Measurements from ENCODE around the gene ASB3. TPM values are rescaled to one million over a fixed set of nuclear protein-coding genes. Genes with fewer than 3 reads are reported as not detected.
"Not testable (repeated sequence)": the region's sequence is repeated elsewhere in the genome, so short reads cannot be mapped to it uniquely, and the experiment has no call there.

Gene ASB3
- polyA plus RNA-seq, 3 donors, result 25.6 to 33.7 (median 30.1) TPM

DNA sequence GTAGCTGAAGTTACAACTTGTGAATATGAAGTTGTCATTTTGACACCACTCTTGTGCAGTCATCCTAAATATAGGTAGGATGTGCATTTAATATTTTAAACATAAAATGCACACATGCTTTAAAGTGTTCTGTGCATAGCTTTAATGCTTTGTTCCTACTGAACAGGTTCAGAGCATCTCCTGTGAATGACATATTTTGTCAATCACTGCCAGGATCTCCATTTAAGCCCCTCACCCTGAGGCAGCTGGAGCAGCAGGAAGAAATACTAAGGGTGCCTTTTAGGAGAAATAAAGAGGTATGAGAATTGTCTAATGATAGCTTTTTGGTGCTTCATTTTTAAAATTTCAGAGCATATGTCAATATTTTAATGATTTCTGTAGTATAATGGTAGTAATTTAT is 14.8 kb upstream of the ASB3 start:
- no peak for DNase-seq

- no peak for DNase-seq
These were observed 7.1 kb upstream of the ASB3 start for GRCh38 chr2:53793821-53794220.

GRCh38 chr2:53793261-53793660 is 6.5 kb upstream of the ASB3 start:
- DNase-seq, result no peak

DNA sequence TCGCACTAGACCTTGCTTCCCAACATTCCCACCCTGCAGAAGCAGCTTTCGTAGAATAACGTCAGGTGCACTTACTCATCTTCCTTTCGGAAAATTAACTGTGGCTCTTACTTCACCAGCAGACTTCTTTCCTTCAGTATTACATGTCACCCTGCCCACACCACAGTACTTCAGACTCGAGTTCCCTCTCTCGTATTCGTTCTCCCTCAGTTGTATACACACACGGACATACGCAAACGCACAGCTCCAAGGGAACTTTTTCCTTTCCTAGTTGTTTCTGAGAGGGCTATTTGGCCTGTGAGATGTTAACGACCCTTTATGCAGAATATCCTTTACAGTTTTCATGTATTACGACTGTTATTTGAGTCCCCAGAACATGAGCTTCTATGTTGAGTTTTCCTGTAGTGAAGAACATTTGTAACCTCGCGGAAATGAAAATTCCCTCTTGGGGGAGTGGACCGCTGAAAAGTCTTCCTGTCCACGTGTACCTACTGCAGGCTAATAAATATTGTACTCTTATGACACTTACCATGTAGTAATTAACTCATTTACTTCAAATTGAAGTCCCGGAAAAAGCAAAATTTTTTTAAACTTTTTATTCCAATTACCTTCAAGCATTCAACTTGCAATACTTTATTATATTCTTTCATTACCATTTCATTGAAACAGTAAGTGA is 999 bp upstream of the ASB3 start:
- DNase-seq, result no peak

DNA sequence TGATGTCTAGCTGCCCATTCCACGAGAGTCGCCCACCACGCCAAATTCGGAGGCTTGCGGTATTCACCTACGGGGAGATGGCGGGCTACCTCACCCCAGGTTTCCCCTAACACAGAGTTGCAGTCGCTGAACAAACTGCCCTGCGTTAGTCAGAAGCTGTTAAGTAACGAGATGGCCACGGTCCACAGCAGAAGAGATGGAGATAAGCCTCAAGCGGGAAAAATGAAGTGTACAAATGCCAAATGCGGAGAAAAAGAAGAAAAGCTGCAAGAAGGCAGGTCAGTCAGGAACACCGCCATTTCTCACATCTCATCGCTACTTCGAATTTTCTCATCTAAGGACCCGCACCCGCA is 425 bp downstream of the ASB3 start:
- DNase-seq, result no peak

DNA sequence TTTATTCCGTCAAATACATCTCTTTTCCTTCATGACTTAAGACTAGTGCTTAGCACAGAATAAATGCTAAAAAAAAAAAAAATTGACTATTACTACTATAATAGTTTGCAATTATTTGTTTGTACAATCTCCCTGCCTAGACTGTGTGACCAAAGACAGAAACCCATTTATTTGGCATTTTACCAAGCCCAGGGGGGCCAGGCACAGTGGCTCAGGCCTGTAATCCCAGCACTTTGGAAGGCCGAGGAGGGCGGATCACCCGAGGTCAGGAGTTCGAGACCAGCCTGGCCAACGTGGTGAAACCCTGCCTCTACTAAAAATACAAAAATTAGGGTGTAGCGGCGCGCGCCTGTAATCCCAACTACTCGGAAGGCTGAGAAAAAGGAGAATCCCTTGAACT is 1.4 kb downstream of the ASB3 start:
- DNase-seq, result no peak

DNA sequence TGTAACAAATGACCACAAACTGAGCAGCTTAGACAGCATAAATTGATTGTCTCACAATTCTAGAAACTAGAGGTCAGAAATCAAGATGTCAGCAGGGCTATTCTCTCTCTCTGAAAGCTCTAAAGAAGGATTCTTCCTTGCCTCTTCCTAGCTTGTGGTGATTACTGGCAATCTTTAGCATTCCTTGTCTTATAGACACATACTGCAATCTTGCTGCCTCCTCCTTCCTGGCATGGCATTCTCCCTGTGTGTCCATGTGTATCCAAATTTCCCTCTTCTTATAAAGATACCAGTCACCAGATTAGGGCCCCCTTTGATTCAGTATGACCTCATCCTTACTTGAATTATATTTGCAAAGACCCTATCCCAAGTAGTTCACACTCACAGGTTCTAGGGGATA is 2.3 kb downstream of the ASB3 start:
- DNase-seq, result no peak

DNA sequence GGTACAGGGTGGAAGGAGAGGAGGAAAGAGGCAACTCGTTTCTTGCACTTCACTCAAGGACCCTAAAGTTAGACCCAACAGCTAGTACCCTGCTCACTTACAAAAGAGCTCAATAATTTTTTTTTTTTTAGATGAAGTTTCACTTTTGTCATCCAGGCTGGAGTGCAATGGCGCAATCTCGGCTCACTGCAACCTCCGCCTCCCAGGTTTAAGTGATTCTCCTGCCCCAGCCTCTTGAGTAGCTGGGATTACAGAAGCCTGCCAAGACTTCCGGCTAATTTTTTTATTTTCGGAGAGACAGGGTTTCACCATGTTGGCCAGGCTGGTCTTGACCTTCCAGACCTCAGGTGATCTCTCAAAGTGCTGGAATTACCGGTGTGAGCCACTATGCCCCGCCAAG is 4.1 kb downstream of the ASB3 start:
- DNase-seq, result no peak

DNA sequence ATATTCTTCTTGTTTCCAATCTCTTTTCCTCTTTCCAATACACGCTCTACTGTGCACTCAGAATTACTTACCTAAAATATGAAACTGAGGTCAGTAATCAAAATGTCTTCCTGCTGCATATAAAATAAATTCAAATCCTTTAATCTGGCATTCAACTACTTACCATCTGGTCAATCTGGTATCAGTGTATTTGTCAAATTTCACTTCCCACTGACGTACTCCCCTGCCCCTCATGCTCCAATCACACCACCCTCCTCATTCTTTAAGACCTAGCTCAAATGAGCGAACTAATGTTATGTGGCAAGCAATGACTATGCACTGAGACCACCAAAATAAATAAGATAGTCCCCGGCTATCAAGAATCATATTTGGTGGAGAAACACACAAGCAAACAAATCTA is 6.7 kb downstream of the ASB3 start:
- no peak for DNase-seq

GRCh38 chr2:53778536-53779162 is 8.1 kb downstream of the ASB3 start:
- DNase-seq, result no peak

DNA sequence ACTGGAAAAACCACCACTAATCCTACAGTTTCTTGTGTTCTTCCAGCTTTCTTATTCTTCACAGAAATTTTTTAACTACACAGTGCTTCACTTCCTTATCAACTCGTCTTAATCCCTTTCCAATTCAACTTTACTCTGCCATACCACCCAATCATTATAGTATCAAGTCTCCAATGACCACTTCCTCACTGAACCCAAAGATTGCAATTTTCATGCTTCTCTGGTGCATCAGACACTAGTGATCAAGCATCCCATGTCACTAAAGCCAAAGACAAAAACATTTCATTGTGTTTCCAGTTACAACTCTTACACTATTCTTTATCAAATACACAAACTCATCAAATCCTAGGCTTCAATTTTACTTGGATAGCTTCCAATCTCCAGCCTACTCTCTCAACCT is 9.6 kb downstream of the ASB3 start:
- no peak for DNase-seq

DNA sequence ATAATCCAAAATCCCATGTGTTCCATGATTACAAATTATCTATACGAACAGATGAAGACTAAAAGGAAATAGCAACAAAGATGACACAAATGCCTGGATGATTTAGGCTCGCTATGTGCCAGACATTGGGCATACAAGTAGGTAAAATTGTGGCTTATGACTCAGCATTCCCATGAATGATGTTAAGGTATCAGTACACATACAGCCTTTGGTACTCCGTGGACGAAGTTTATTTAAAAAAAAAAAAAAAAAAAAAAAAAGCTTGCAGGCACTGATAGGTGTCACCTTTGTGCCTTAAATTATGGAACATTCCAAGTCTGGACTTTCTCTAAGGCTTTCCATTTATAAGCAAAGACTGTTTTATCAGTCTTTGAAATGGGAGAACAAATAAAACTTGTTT is 16.5 kb downstream of the ASB3 start:
- no peak for DNase-seq

DNA sequence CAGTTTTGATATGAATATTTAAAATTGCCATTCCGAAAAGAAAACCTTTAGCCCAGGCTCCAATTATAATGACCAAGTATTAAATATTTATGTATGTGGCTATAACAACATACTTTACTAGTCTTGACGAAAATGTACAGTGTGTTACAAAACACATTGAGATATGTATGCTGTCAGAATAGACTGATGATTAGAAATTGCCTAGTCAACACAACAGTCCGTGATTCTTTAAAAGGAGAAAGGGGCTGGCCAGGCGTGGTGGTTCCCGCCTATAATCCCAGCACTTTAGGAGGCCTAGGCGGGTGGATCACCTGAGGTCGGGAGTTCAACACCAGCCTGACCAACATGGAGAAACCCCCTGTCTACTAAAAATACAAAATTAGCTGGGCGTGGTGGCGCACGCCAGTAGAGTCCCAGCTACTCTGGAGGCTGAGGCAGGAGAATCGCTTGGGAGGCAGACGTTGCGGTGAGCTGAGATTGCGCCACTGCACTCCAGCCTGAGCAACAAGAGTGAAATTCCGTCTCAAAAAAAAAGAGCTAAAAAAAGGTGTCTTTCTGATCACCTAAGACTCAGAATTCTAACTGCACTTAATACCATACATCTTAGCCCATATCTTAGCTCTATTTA is 17.3 kb downstream of the ASB3 start:
- no peak for DNase-seq

DNA sequence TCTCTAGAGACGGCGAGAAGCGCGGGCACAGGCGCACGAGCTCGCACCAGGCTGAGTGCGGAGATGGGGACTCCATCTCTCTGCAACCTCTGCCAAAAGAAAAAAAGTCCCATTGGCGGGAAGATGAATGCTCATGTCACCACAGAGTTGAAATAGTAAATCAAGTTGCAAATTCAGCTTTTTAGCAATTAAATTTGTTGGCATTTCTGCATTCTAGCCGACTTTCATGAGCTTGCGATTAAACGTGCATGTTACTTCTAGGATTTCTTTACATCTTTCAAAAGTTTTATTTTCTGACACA is 18.6 kb downstream of the ASB3 start:
- DNase-seq, result no peak

- peak; percentile 88 for DNase-seq
These were observed 19.1 kb downstream of the ASB3 start, which contains the start of gene CHAC2 for GRCh38 chr2:53767405-53768241. Gene CHAC2 (plus strand): TSS chr2:53767804. CDS start chr2:53767887, 83 bp downstream.

DNA sequence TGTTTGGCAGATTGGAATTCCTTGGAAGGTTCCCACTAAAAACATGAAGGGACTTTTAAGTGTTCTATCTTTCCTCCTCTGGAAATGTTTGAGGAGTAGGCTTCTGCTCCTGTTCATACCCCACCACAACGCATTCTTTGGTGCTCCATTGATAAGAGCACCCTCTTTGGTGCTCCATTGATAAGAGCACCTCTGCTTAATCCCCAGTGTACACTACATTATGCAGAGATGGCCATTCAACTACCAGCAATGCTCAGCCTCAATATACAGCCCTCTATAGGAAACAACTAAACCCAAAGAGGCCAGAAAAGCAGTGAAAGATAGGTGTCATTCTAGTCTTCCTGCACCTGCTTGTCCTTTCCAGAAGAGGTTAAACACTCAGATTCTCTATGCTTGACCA is 21.0 kb downstream of the ASB3 start:
- no peak for DNase-seq

DNA sequence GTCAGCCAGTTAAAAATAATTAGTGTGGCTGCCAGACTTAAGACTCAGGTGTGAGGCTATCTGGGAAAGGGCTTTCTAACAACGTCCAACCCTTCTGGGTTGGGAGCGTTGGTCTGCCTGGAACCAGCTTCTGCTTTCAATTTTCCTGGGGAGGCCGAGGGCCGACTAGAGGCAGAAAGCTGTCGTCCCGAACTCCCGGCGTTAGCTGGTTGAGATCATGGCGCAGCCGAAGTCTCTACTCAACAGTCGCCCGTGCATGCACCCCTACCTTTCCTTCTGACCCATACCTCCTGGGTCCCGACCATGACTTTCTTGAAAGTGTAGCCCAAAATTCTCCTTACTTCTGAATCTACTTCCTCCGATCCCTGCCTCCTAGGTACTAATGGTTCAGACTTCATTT is 29.5 kb downstream of the ASB3 start:
- not testable (repeated sequence) for DNase-seq

DNA sequence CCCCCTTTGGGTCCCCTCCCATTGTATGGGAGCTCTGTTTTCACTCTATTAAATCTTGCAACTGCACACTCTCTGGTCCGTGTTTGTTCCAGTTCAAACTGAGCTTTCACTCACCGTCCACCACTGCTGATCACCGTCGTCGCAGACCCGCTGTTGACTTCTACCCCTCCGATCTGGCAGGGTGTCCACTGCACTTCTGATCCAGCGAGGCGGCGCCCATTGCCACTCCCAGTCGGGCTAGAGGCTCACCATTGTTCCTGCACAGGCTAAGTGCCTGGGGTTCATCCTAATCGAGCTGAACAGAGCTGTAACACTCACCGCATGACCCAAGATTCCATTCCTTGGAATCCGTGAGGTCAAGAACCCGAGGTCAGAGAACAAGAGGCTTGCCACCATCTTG is 30.1 kb downstream of the ASB3 start:
- DNase-seq, result no peak

DNA sequence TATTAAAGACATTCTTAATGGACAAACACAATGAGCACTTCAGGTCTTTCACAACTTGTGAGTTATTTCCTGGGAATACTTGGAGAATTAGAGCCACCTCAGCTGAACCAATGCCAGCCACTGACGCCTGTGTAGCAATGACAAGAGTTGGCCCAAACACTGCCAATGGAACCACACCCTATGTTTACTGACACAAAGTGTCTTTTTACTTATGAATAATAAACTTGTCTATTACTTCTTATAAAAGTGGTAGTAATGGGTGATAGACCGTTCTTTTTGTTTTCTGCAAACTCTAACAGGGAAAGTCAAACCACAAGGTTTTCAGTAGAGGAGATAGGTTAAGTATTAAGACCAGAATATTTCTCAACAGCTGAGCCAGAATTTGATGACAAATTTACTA is 31.6 kb downstream of the ASB3 start:
- no peak for DNase-seq

DNA sequence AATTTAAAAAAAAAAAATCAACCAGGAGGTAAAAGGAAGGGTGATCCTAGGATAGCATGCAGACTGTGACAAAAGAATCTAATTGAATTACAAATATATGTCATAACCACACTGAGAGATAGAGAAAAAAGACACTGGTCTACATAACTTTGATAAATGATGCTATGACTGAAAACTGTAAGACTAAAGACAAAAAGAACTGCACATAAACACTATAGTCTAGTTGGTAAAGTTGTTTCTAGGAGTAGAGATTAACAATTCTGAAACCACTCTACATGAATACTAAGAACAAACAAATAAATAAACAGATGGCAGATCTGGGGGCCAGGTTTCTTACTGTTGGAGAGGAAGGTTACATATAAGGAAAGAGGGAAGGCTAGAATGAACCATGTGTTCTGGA is 33.7 kb downstream of the ASB3 start:
- DNase-seq, result no peak

DNA sequence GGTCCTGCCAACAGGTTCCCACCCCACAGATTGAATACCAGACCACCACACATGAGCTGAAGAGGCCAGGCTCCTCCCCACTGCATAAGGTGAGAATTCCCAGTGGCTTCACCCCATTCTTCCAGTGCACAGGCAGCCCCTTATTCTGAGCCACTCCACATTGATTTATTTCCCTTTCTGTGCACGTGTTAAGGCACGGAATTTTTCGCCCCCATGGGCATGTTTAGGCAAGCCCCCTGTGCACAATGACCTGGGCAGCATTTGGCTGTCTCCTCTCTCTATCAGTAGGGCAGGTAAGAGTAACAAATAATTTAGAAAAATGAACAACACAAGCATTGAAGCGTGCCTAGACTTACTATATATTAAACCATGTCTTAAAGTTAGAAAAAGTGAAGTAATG is 34.4 kb downstream of the ASB3 start:
- no peak for DNase-seq

DNA sequence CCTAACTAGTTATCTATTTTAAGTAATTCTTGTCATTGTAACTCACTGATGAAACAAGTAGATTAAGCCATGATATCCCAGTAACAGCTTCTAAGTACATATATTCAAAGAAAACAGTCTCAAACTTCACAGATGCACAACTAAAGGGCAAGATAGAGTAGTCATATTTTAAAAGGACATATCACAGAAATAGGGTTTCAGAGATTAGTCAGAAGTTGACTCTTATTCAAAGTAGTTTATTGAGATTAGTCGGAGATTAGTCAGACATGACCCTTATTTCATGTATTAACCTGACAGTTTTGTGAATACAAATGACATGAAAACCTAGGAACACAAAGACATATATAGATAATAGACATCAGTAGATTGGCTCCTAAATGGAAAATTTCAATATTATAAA is 35.0 kb downstream of the ASB3 start:
- DNase-seq, result no peak
